Measurements from ENCODE around the gene CATSPER1.

DNA sequence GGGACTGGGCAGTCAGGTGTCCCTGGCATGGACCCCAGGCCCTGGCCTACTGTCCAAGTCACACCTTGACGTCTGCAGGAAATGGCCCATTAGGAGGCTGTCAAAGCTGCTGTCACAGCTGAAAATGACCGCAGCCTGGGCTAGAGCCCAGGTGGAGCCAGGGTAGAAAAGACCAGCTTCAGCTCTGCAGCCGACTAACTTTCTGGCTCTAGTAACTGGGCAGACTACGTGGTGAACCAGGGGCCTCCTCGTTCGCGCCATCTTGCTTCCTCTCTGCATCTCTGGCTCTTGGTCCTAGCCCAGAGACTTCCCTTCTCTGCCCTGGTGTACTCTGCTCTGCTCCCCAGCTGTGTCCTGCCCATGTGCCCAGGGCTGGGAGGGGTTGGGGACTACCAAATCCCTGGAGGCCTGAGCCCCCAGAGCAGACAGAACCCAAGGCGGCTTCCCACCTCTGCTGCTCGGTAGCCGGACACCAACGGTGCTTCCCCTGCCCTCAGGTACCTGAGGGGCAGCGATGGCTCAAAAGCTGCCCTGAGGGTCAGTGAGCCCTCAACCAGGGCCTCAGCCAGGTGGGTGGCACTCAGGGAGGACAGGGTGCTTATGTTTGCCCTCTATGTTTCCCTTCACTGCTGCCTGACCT lies 45.1 kb downstream of the CATSPER1 start:
- TF ChIP-seq, protein P1, sequence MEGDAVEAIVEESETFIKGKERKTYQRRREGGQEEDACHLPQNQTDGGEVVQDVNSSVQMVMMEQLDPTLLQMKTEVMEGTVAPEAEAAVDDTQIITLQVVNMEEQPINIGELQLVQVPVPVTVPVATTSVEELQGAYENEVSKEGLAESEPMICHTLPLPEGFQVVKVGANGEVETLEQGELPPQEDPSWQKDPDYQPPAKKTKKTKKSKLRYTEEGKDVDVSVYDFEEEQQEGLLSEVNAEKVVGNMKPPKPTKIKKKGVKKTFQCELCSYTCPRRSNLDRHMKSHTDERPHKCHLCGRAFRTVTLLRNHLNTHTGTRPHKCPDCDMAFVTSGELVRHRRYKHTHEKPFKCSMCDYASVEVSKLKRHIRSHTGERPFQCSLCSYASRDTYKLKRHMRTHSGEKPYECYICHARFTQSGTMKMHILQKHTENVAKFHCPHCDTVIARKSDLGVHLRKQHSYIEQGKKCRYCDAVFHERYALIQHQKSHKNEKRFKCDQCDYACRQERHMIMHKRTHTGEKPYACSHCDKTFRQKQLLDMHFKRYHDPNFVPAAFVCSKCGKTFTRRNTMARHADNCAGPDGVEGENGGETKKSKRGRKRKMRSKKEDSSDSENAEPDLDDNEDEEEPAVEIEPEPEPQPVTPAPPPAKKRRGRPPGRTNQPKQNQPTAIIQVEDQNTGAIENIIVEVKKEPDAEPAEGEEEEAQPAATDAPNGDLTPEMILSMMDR (IDR thresholded peaks at IDR 0.05; ENCODE audit: low read depth, low read length) = no peak
- TF ChIP-seq EZH2phosphoT487 (IDR thresholded peaks at IDR 0.05; ENCODE audit: low read depth) = no peak
